Stimulated activated CD8-positive, alpha-beta memory T cell treated with anti-CD3 and anti-CD28 coated beads, Interleukin-4, amount 100 ng/mL, for 4 hours (primary cell): ENCODE results near the gene SMARCD3.

Source experiments
- DNase-seq, 2 donors: peaks; one replicate each; pipeline ENCODE4 v3.0.0-alpha.2; 2020; ENCODE audit warnings: low read depth in 2 of 2, low spot score in 1 of 2

The SMARCD3 gene

GRCh38 chr7:151210087-151210854 is 38.2 kb downstream of the SMARCD3 start, which contains the start of gene H2BK1:
Gene H2BK1, minus strand, starts transcription at chr7:151210488. Its CDS starts 170 bp downstream, at chr7:151210318.
- DNase-seq, result no peak

- no peak for DNase-seq
Observed at GRCh38 chr7:151209588-151209987, 38.9 kb downstream of the SMARCD3 start.

GRCh38 chr7:151208253-151208862 is 40.1 kb downstream of the SMARCD3 start:
- DNase-seq, result no peak

GRCh38 chr7:151207804-151208203 is 40.7 kb downstream of the SMARCD3 start:
- no peak for DNase-seq

- no peak for DNase-seq
Observed at GRCh38 chr7:151207315-151207714, 41.2 kb downstream of the SMARCD3 start.

- no peak for DNase-seq
Observed at GRCh38 chr7:151206914-151207313, 41.6 kb downstream of the SMARCD3 start.

- DNase-seq, result no peak
Observed at GRCh38 chr7:151205730-151206129, 42.8 kb downstream of the SMARCD3 start.

- no peak for DNase-seq
Observed at GRCh38 chr7:151204383-151205032, 44.0 kb downstream of the SMARCD3 start.

GRCh38 chr7:151202836-151203235 is 45.7 kb downstream of the SMARCD3 start:
- no peak for DNase-seq

GRCh38 chr7:151201751-151202150 is 46.7 kb downstream of the SMARCD3 start:
- DNase-seq, result no peak

- no peak for DNase-seq
Observed at GRCh38 chr7:151201344-151201743, 47.1 kb downstream of the SMARCD3 start.

GRCh38 chr7:151198945-151199848 is 49.3 kb downstream of the SMARCD3 start:
- no peak for DNase-seq

GRCh38 chr7:151197932-151198331 is 50.6 kb downstream of the SMARCD3 start:
- no peak for DNase-seq

- DNase-seq, result no peak
Observed at GRCh38 chr7:151195616-151196450, 52.7 kb downstream of the SMARCD3 start.

GRCh38 chr7:151194188-151194587 is 54.3 kb downstream of the SMARCD3 start:
- DNase-seq, result no peak

GRCh38 chr7:151193203-151193978 is 55.1 kb downstream of the SMARCD3 start:
- no peak for DNase-seq

- DNase-seq, result no peak
Observed at GRCh38 chr7:151192002-151192539, 56.4 kb downstream of the SMARCD3 start.

GRCh38 chr7:151191544-151191943 is 57.0 kb downstream of the SMARCD3 start:
- no peak for DNase-seq

GRCh38 chr7:151189038-151189437 is 59.5 kb downstream of the SMARCD3 start:
- DNase-seq, result no peak
